Keratinocyte (primary cell): ENCODE data around the gene SLC22A3. TPM values are rescaled to one million over a fixed set of nuclear protein-coding genes. Genes with fewer than 3 reads are reported as not detected.

Experiments
- DNase-seq: peaks from one replicate; pipeline ENCODE4 v3.0.0-alpha.2; 2011; ENCODE audit warnings: low read depth, missing footprints, low spot score
- FAIRE-seq: peaks from 2 replicates; lab custom pipeline; 2011; peaks lifted over from hg19 to GRCh38; lab: Jason Lieb, UNC
- H2AFZ ChIP-seq: 2 replicates; pipeline ENCODE4 v1.6.0; 2012; ENCODE audit warnings: low read length, control low read depth, inconsistent platforms; ENCODE audit not compliant: control insufficient read depth
- H3K27ac ChIP-seq: 2 replicates; pipeline ENCODE4 v1.5.1; 2011; ENCODE audit warnings: low read length; ENCODE audit not compliant: control insufficient read depth, insufficient read depth
- H3K27me3 ChIP-seq: 3 replicates; pipeline ENCODE4 v1.6.0; 2011; ENCODE audit warnings: low read length; ENCODE audit not compliant: control insufficient read depth, insufficient read depth; ENCODE audit errors: extremely low read depth
- H3K36me3 ChIP-seq, 2 experiments: 2 replicates in 1 of 2; 3 replicates in 1 of 2; pipeline ENCODE4 v1.5.1; 2011; ENCODE audit warnings: low read length in 2 of 2, mild to moderate bottlenecking in 1 of 2; ENCODE audit not compliant: control insufficient read depth in 2 of 2, insufficient read depth in 2 of 2; ENCODE audit errors: extremely low read depth in 1 of 2
- H3K4me1 ChIP-seq: 3 replicates; pipeline ENCODE4 v1.5.1; 2011; ENCODE audit warnings: low read length; ENCODE audit not compliant: control insufficient read depth, insufficient read depth; ENCODE audit errors: extremely low read depth
- H3K4me2 ChIP-seq: 3 replicates; pipeline ENCODE4 v1.6.0; 2011; ENCODE audit warnings: low read depth, low read length; ENCODE audit not compliant: control insufficient read depth, insufficient read depth; ENCODE audit errors: extremely low read depth
- H3K4me3 ChIP-seq, 3 experiments: fragments of 200-600 bp in 1 of 3; sonication (generic) in 1 of 3; 2 replicates in 2 of 3; 3 replicates in 1 of 3; pipeline ENCODE4 v1.5.1; 2011 to 2016; ENCODE audit warnings: low read length in 3 of 3, mild to moderate bottlenecking in 3 of 3, control low read depth in 2 of 3, inconsistent platforms in 1 of 3, low read depth in 1 of 3, mixed read lengths in 1 of 3, mixed run types in 1 of 3, moderate library complexity in 1 of 3; ENCODE audit not compliant: control insufficient read depth in 2 of 3, insufficient read depth in 2 of 3; ENCODE audit errors: extremely low read depth in 1 of 3
- H3K79me2 ChIP-seq: 2 replicates; pipeline ENCODE4 v1.6.0; 2012; ENCODE audit warnings: low read length; ENCODE audit not compliant: control insufficient read depth, insufficient read depth
- H3K9ac ChIP-seq: 3 replicates; pipeline ENCODE4 v1.6.0; 2011; ENCODE audit warnings: low read length; ENCODE audit not compliant: control insufficient read depth, insufficient read depth; ENCODE audit errors: extremely low read depth
- H3K9me1 ChIP-seq: 3 replicates; pipeline ENCODE4 v1.6.0; 2011; ENCODE audit warnings: low read length; ENCODE audit not compliant: control insufficient read depth, insufficient read depth; ENCODE audit errors: extremely low read depth
- H3K9me3 ChIP-seq: 2 replicates; pipeline ENCODE4 v1.5.1; 2012; ENCODE audit warnings: low read depth, low read length; ENCODE audit not compliant: control insufficient read depth
- H4K20me1 ChIP-seq: 3 replicates; pipeline ENCODE4 v1.6.0; 2011; ENCODE audit warnings: low read length; ENCODE audit not compliant: control insufficient read depth, insufficient read depth; ENCODE audit errors: extremely low read depth
- CTCF ChIP-seq, 3 experiments: IDR thresholded peaks in 1 of 3; conservative IDR thresholded peaks in 1 of 3; optimal IDR thresholded peaks in 1 of 3; 2 replicates in 2 of 3; 3 replicates in 1 of 3; pipeline versions ENCODE3 to v1.5.1; 2011; ENCODE audit warnings: low read length in 3 of 3, mild to moderate bottlenecking in 3 of 3, moderate library complexity in 2 of 3, control low read depth in 1 of 3, inconsistent platforms in 1 of 3; ENCODE audit not compliant: insufficient read depth in 2 of 3; ENCODE audit errors: extremely low read depth in 1 of 3
- EZH2 ChIP-seq: IDR thresholded peaks from one replicate; pipeline ENCODE4 v1.6.1; 2012; ENCODE audit warnings: inconsistent platforms, mild to moderate bottlenecking, low read length, moderate library complexity
- dilution Hi-C: fragments of 300-500 bp; cut with MboI; formaldehyde crosslinking; loops from one replicate; pipeline ENCODE4 v1.7.0; 2020; ENCODE audit warnings: low sequenced_read_pairs; ENCODE audit not compliant: extremely low pct_ligation_motif_present
- polyA plus RNA-seq, 5 experiments: library from polyadenylated mRNA; depleted of rRNA in 3 of 5; stranded (reverse) in 3 of 5; stranded (forward) in 1 of 5; unstranded in 1 of 5; fragments of >200 nt; gene quantifications; 1 replicate in 1 of 5; 2 replicates in 3 of 5; 3 replicates in 1 of 5; pipeline versions ENCODE4 v1.2.1 to v1.2.3, GENCODE V29; 2011 to 2012; ENCODE audit warnings: missing spikeins in 2 of 5, low read depth in 1 of 5, low replicate concordance in 1 of 5

Gene SLC22A3
- polyA plus RNA-seq, 1 donor (not counting 4 experiments of a cell fraction or from before 2014, with no cell fraction given), result 1.8 TPM

- Histone ChIP-seq H3K9me1 (no peaks in the 10 kb centered on the region), H3K4me3 (no peak overlapping the region), H4K20me1 (no peaks in the 10 kb centered on the region), H3K4me2 (no peak overlapping the region), H3K4me1 (peaks cover 7% of the 10 kb centered on the region), H3K9me3 (no peaks in the 10 kb centered on the region), H2AFZ (no peak overlapping the region), H3K79me2 (no peaks in the 10 kb centered on the region), H3K27me3 (no peaks in the 10 kb centered on the region), H3K9ac (no peak overlapping the region), H3K27ac (no peak overlapping the region), H3K36me3 (no peaks in the 10 kb centered on the region)
- no peak for FAIRE-seq
- dilution Hi-C loops, result no loop called here
- no peak for DNase-seq
- TF ChIP-seq EZH2, result no peak
- no peak for TF ChIP-seq CTCF (optimal IDR thresholded peaks at IDR 0.05 in 1 of 3, IDR thresholded peaks at IDR 0.05 in 1 of 3, conservative IDR thresholded peaks at IDR 0.05 in 1 of 3; ENCODE audit: extremely low read depth in 1 of 3, insufficient read depth in 2 of 3, low read length in 3 of 3)
These were observed 28.9 kb upstream of the SLC22A3 start for GRCh38 chr6:160319246-160319645.

GRCh38 chr6:160321729-160322505 is 26.3 kb upstream of the SLC22A3 start:
- DNase-seq (no peak), FAIRE-seq (no peak)
- Histone ChIP-seq H3K79me2 (no peaks in the 10 kb centered on the region), H3K27me3 (no peaks in the 10 kb centered on the region), H3K9ac (no peak overlapping the region), H3K27ac (no peak overlapping the region), H3K36me3 (no peaks in the 10 kb centered on the region), H3K9me3 (no peaks in the 10 kb centered on the region), H3K4me2 (no peak overlapping the region), H4K20me1 (no peaks in the 10 kb centered on the region), H3K4me3 (no peak overlapping the region), H3K9me1 (no peaks in the 10 kb centered on the region), H2AFZ (no peak overlapping the region), H3K4me1 (no peaks in the 10 kb centered on the region)
- dilution Hi-C loops, result no loop called here
- TF ChIP-seq EZH2 (no peak), CTCF (optimal IDR thresholded peaks at IDR 0.05 in 1 of 3, IDR thresholded peaks at IDR 0.05 in 1 of 3, conservative IDR thresholded peaks at IDR 0.05 in 1 of 3; ENCODE audit: extremely low read depth in 1 of 3, insufficient read depth in 2 of 3, low read length in 3 of 3) (no peak)
